ENCODE measurements around the gene PCAT6. TPM values are rescaled to one million over a fixed set of nuclear protein-coding genes. Genes with fewer than 3 reads are reported as not detected.

The PCAT6 gene
- total and polyA plus RNA-seq, 2 of the 8 experiments (the other 6 are each of a cell fraction or from before 2014, with no cell fraction given) = 4.6 to 14.7 TPM

DNA sequence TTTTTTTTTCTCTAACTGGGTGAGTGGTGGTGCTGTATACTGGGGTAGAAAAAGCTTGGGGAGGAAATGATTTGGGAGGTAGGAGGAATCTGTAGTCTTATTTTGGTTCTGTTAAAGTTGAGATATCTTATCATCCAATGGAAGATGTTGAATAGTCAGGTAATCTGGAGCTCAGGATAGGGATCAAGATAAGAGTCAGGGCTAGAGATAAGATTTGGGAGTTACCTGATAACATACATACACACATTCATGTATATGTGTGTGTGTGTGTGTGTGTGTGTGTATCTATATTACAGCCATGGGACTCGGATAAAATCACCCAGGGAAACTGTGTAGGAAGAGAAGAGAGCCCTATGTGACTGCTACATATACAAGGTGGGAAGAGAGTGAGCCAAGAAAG is 8.1 kb downstream of the PCAT6 start:
- no peak overlapping the region for H3K18ac ChIP-seq (ENCODE audit: extremely low read depth, low read length)
- no peaks in the 10 kb centered on the region for H3K36me3 ChIP-seq (ENCODE audit: control insufficient read depth in 2 of 4, insufficient read depth in 4 of 4, low read length in 3 of 4)
- no peak overlapping the region for H3K14ac ChIP-seq (ENCODE audit: insufficient read length)
- no peak overlapping the region for H2AK5ac ChIP-seq (ENCODE audit: low read depth, low read length)
- FAIRE-seq = no peak
- H3K4ac ChIP-seq (replicated peaks; ENCODE audit: insufficient read length, low read depth, low read length) = no peak overlapping the region
- CTCF ChIA-PET (ENCODE audit: partially characterized antibody) = interaction anchor here (0.6 to 1.8 kb wide), 6 partner anchors 9 to 55 kb away, joined by 3 to 4 read pairs (median 3); partner anchors contain the start of gene PCAT6
- H3K4me1 ChIP-seq (replicated peaks in 1 of 4; ENCODE audit: control insufficient read depth in 3 of 4, insufficient read depth in 4 of 4, low read length in 3 of 4) = no peaks in the 10 kb centered on the region
- H4K20me1 ChIP-seq (replicated peaks in 1 of 2; ENCODE audit: control insufficient read depth in 1 of 2, insufficient read depth in 2 of 2, low read length in 2 of 2) = no peaks in the 10 kb centered on the region
- no peak overlapping the region for H2BK5ac ChIP-seq (ENCODE audit: low read depth, low read length)
- no peak overlapping the region for H3K9ac ChIP-seq (replicated peaks in 1 of 4; ENCODE audit: extremely low read depth in 1 of 4, low read depth in 3 of 4, low read length in 3 of 4)
- no peak overlapping the region for H3K4me3 ChIP-seq (ENCODE audit: extremely low read depth in 1 of 4, insufficient read depth in 2 of 4, low read depth in 3 of 4, low read length in 4 of 4)
- H2BK15ac ChIP-seq (ENCODE audit: low read length) = no peak overlapping the region
- no peaks in the 10 kb centered on the region for H3K79me2 ChIP-seq (ENCODE audit: control insufficient read depth in 1 of 2, insufficient read depth in 2 of 2, low read length in 2 of 2)
- H3K4me2 ChIP-seq (ENCODE audit: insufficient read depth in 1 of 2, low read depth in 2 of 2, low read length in 2 of 2) = no peak overlapping the region
- H3K27ac ChIP-seq (ENCODE audit: low read depth, low read length) = no peak overlapping the region
- H3K79me1 ChIP-seq (ENCODE audit: low read depth, low read length) = no peaks in the 10 kb centered on the region
- POLR2A ChIA-PET (ENCODE audit: partially characterized antibody) = interaction anchor here (0.6 kb wide), 1 partner anchor 10 kb away, joined by 3 read pairs; the partner anchor contains the start of gene KDM5B
- H2AFZ ChIP-seq (ENCODE audit: low read length) = no peak overlapping the region
- no peak overlapping the region for H3K23ac ChIP-seq (ENCODE audit: insufficient read length)
- H4K91ac ChIP-seq (replicated peaks; ENCODE audit: insufficient read length, low read length) = no peak overlapping the region
- no peaks in the 10 kb centered on the region for H3K9me3 ChIP-seq (ENCODE audit: insufficient read depth in 2 of 2, low read depth in 1 of 2, low read length in 1 of 2)
- no peak overlapping the region for H2BK12ac ChIP-seq (ENCODE audit: low read depth, low read length)
- H3K27me3 ChIP-seq (replicated peaks in 1 of 4; ENCODE audit: control insufficient read depth in 3 of 4, extremely low read depth in 1 of 4, insufficient read depth in 3 of 4, low read length in 3 of 4) = no peaks in the 10 kb centered on the region
- H3K23me2 ChIP-seq (ENCODE audit: low read depth, low read length) = no peaks in the 10 kb centered on the region
- no peak overlapping the region for H4K5ac ChIP-seq (ENCODE audit: insufficient read length, low read depth, low read length)
- no peak overlapping the region for H2BK120ac ChIP-seq (replicated peaks; ENCODE audit: low read depth, low read length)
- H3K56ac ChIP-seq (replicated peaks; ENCODE audit: insufficient read length, low read depth, low read length) = no peak overlapping the region
- H2BK20ac ChIP-seq (ENCODE audit: low read length) = no peak overlapping the region
- WGBS, 2 experiments (ENCODE audit: extremely low coverage in 1 of 2, insufficient coverage in 1 of 2, insufficient read length in 1 of 2, insufficient replicate concordance in 2 of 2, low coverage in 1 of 2, low lambda C conversion rate in 2 of 2, missing lambda C conversion rate in 1 of 2) = 82% methylated on average over 1 of the region's 1 CpG; no CpG with 5 or more reads in 1 of the 2 experiments
- no peak overlapping the region for H4K8ac ChIP-seq (ENCODE audit: extremely low read depth, insufficient read depth, low read length)
- DNase-seq (ENCODE audit: low read depth in 1 of 2, low spot score in 2 of 2) = no peak
- TF ChIP-seq, protein P1, sequence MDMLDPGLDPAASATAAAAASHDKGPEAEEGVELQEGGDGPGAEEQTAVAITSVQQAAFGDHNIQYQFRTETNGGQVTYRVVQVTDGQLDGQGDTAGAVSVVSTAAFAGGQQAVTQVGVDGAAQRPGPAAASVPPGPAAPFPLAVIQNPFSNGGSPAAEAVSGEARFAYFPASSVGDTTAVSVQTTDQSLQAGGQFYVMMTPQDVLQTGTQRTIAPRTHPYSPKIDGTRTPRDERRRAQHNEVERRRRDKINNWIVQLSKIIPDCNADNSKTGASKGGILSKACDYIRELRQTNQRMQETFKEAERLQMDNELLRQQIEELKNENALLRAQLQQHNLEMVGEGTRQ (IDR thresholded peaks at IDR 0.05; ENCODE audit: low read length) = no peak
- TF ChIP-seq, protein P2, sequence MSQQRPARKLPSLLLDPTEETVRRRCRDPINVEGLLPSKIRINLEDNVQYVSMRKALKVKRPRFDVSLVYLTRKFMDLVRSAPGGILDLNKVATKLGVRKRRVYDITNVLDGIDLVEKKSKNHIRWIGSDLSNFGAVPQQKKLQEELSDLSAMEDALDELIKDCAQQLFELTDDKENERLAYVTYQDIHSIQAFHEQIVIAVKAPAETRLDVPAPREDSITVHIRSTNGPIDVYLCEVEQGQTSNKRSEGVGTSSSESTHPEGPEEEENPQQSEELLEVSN (IDR thresholded peaks at IDR 0.05) = no peak
- TF ChIP-seq SP1 (IDR thresholded peaks at IDR 0.05; ENCODE audit: low read depth, low read length) (no peak), TAF1 (IDR thresholded peaks at IDR 0.05; ENCODE audit: low read depth, low read length) (no peak), EZH2 (IDR thresholded peaks at IDR 0.05; ENCODE audit: low read depth, low read length, severe bottlenecking) (no peak), NANOG (IDR thresholded peaks at IDR 0.05; ENCODE audit: insufficient read depth, low read depth, low read length, poor library complexity, severe bottlenecking) (no peak), SAP30 (IDR thresholded peaks at IDR 0.05; ENCODE audit: insufficient read depth, insufficient replicate concordance, low read length) (no peak), RBBP5 (IDR thresholded peaks at IDR 0.05; ENCODE audit: borderline replicate concordance, low read depth, low read length) (no peak), SRF (IDR thresholded peaks at IDR 0.05; ENCODE audit: low read depth, low read length) (no peak), NRF1 (IDR thresholded peaks at IDR 0.05; ENCODE audit: low read depth, low read length) (no peak), SIX5 (IDR thresholded peaks at IDR 0.05; ENCODE audit: low read depth, low read length) (no peak), CBX5 (IDR thresholded peaks at IDR 0.05; ENCODE audit: low read depth, low read length) (no peak), POU5F1 (IDR thresholded peaks at IDR 0.05; ENCODE audit: low read depth, low read length) (no peak)
